Activated CD4-positive, alpha-beta T cell treated with anti-CD3 and anti-CD28 coated beads, Interleukin-2, amount 10 ng/mL, durations not matched to agents 7 days and 5 days (primary cell): ENCODE results near the gene CYP4F22. TPM values are rescaled to one million over a fixed set of nuclear protein-coding genes. Genes with fewer than 3 reads are reported as not detected.
"Not testable (repeated sequence)": the region's sequence is repeated elsewhere in the genome, so short reads cannot be mapped to it uniquely, and the experiment has no call there.

Source experiments
- CTCF ChIA-PET: fragments of 350-600 bp; sonication (Branson Sonifier 250); formaldehyde crosslinking; loops from one replicate; lab custom pipeline; 2021; ENCODE audit warnings: antibody characterized with exemption; lab: Charles Lee
- POLR2A ChIA-PET: fragments of 350-600 bp; sonication (Branson Sonifier 250); formaldehyde crosslinking; loops from one replicate; lab custom pipeline; 2021; ENCODE audit warnings: antibody characterized with exemption; lab: Charles Lee
- DNase-seq: peaks from one replicate; pipeline ENCODE4 v3.0.0-alpha.2; 2020
- H3K27ac Mint-ChIP-seq: one replicate; pipeline ENCODE4 v1.8.0; 2021; ENCODE audit warnings: mild to moderate bottlenecking, moderate library complexity, mixed read lengths
- H3K27me3 Mint-ChIP-seq: one replicate; pipeline ENCODE4 v1.8.0; 2021; ENCODE audit warnings: mixed read lengths
- H3K36me3 Mint-ChIP-seq: one replicate; pipeline ENCODE4 v1.8.0; 2021; ENCODE audit warnings: low read depth, mixed read lengths
- H3K4me1 Mint-ChIP-seq: one replicate; pipeline ENCODE4 v1.8.0; 2021; ENCODE audit warnings: mixed read lengths
- H3K4me3 Mint-ChIP-seq: one replicate; pipeline ENCODE4 v1.8.0; 2021; ENCODE audit warnings: mild to moderate bottlenecking, moderate library complexity, mixed read lengths
- H3K9me3 Mint-ChIP-seq: one replicate; pipeline ENCODE4 v1.8.0; 2021; ENCODE audit warnings: mixed read lengths
- total RNA-seq, 2 experiments: library from RNA; stranded (reverse); gene quantifications; one replicate each; pipeline ENCODE4 v1.2.3, GENCODE V29; 2021

CYP4F22 gene
- total RNA-seq, 2 experiments from 2014 or later: 0.67 to 0.87 TPM

DNA sequence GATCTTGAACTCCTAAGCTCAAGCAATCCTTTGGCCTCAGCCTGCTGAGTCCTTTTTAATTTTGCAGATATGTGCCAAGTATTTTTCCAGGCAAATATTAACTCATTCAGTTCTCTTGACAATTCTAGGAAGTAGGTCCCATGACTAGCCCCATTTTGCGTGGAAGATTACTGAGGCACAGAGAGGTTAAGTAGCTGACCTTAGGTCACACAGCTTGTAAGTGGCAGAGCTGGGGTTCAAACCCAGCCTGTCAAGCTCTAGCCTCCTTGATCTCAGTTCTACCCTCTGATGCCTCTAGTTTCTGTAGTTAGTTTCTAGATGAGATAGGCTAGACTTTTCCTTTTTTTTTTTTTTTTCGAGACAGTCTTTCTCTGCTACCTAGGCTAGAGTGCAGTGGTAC, 18.1 kb downstream of the CYP4F22 start:
- DNase-seq: no peak
- no peak overlapping the region for H3K4me3 Mint-ChIP-seq
- ChIA-PET CTCF (interaction anchor here (0.6 to 2.2 kb wide), 4 partner anchors 25 to 107 kb away, joined by 3 to 7 read pairs (median 4); partner anchors contain the start of gene AKAP8L), POLR2A (no interaction called here)
- peaks cover 4% of the 10 kb centered on the region for H3K4me1 Mint-ChIP-seq
- peaks cover 11% of the 10 kb centered on the region for H3K9me3 Mint-ChIP-seq
- H3K27me3 Mint-ChIP-seq: no peaks in the 10 kb centered on the region
- no peak overlapping the region for H3K27ac Mint-ChIP-seq
- H3K36me3 Mint-ChIP-seq: peaks cover 8% of the 10 kb centered on the region

DNA sequence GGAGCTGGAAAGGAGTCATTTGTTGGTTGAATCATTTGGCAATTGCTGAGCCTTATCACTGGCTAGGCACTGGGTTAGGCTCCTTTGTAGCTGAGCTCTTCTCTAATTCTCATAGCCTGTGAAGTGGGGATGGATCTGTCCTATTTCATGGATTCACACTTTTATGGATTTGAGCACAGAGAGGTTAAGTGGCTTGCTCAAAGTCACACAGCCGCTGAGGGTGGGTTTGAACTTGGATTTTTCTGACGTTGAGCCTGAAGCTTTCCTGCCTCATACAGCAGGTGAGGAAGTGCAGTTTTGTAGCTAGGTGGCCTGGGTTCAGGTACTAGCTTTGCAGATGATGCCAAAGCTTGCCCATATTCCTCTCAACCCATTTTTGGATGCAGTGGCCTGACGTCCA, 19.4 kb downstream of the CYP4F22 start:
- H3K27me3 Mint-ChIP-seq: no peaks in the 10 kb centered on the region
- peaks cover 2% of the 10 kb centered on the region for H3K4me1 Mint-ChIP-seq
- H3K4me3 Mint-ChIP-seq: no peak overlapping the region
- no peak overlapping the region for H3K27ac Mint-ChIP-seq
- ChIA-PET CTCF (interaction anchor here (0.6 kb wide), 1 partner anchor 50 kb away, joined by 6 read pairs; no protein-coding TSS in a partner anchor), POLR2A (interaction anchor here (0.6 kb wide), 1 partner anchor 64 kb away, joined by 5 read pairs; no protein-coding TSS in a partner anchor)
- H3K36me3 Mint-ChIP-seq: peaks cover 9% of the 10 kb centered on the region
- H3K9me3 Mint-ChIP-seq: peaks cover 11% of the 10 kb centered on the region
- DNase-seq: no peak

DNA sequence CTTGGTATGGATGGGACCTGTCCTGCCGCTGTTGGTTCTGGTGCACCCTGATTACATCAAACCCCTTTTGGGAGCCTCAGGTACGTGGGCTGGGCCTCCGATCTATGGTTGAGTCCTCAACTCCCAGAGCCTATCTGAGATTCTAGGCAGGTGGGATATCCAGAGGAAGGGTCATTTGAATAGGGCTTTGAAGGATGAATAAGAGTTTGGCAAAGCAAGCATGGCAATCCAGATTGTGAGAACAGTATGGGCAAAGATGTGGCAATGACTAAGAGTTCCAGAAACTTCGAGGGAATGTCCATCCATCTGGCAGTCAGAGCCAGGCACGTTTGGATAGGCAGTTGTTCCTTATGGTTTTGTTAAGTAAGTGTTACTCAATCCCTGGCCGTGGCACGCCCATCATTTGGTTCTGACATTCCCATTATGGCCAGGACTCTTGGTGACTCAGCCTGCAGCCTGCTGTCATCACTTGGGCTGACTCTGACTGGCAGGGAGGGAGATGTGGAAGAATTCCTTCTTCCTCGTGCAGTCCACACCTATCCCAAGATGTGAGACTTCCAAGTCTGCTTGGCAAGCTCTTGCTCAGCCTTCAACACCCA, 21.5 kb downstream of the CYP4F22 start:
- Mint-ChIP-seq H3K36me3 (peaks cover 9% of the 10 kb centered on the region), H3K27me3 (peaks cover 2% of the 10 kb centered on the region), H3K4me3 (no peak overlapping the region), H3K9me3 (peaks cover 11% of the 10 kb centered on the region), H3K4me1 (peaks cover 13% of the 10 kb centered on the region), H3K27ac (no peak overlapping the region)
- CTCF ChIA-PET: interaction anchor here (1.7 kb wide), 1 partner anchor 26 kb away, joined by 5 read pairs; no protein-coding TSS in a partner anchor
- POLR2A ChIA-PET: interaction anchor here (0.6 kb wide), 1 partner anchor 196 kb away, joined by 3 read pairs; no protein-coding TSS in a partner anchor
- DNase-seq: no peak

DNA sequence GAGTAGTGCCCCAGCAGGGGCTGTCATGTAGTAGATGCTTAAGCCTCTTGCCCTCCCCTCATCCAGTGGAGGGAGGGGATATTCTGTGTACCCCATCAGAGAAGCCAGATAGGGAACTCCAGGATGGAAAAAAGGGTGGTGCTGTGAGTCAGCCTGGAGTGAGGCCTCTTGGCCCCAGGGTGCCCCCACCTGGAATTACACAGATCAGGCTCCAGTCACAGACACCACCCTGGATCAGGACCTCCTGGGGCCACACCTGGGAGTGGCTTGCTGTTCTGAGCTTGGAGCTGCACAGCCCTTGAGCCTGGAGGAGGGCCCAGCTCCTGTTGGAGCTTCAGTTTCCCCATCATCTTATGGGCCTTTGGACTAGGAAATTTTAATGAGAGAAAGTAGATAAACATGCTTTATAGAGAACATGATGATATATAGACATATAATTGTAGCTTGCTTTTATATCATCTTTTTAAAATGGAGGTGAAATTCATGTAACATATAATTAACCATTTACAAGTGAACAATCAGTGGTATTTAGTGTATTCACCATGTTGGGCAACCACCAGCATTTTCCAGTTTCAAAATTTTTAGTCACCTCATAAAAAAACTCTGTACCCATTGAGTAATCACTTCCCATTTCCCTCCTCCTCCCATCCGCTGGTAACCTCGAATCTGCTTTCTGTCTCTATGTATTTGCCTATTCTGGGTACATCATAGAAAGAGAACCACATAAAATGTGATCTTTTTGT, 24.6 kb downstream of the CYP4F22 start:
- peaks cover 11% of the 10 kb centered on the region for H3K9me3 Mint-ChIP-seq
- H3K27ac Mint-ChIP-seq: peak overlapping the region; percentile 27
- ChIA-PET POLR2A (no interaction called here), CTCF (interaction anchor here (0.6 kb wide), 2 partner anchors 162 to 405 kb away, joined by 3 to 4 read pairs; no protein-coding TSS in a partner anchor)
- peak; percentile 26 for DNase-seq
- peaks cover 17% of the 10 kb centered on the region for H3K4me1 Mint-ChIP-seq
- H3K27me3 Mint-ChIP-seq: peaks cover 6% of the 10 kb centered on the region
- peaks cover 9% of the 10 kb centered on the region for H3K36me3 Mint-ChIP-seq
- no peak overlapping the region for H3K4me3 Mint-ChIP-seq

DNA sequence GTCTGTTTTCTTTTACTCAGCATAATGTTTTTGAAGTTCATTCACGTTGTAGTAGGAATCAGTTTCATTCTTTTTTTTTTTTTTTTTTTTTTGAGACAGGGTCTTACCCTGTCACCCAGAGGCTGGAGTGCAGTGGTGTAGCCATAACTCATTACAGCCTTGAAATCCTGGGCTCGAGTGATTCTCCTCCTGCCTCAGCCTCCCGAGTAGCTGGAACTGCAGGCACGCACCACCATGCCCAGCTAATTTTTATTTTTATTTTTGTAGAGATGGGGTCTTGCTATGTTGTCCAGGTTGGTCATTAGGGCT, 25.2 kb downstream of the CYP4F22 start:
- peaks cover 15% of the 10 kb centered on the region for H3K9me3 Mint-ChIP-seq
- DNase-seq, H3K4me3 Mint-ChIP-seq, CTCF ChIA-PET, H3K27me3 Mint-ChIP-seq, POLR2A ChIA-PET, H3K36me3 Mint-ChIP-seq: not testable (repeated sequence)
- peak overlapping the region; percentile 25 for H3K27ac Mint-ChIP-seq
- peaks cover 17% of the 10 kb centered on the region for H3K4me1 Mint-ChIP-seq

DNA sequence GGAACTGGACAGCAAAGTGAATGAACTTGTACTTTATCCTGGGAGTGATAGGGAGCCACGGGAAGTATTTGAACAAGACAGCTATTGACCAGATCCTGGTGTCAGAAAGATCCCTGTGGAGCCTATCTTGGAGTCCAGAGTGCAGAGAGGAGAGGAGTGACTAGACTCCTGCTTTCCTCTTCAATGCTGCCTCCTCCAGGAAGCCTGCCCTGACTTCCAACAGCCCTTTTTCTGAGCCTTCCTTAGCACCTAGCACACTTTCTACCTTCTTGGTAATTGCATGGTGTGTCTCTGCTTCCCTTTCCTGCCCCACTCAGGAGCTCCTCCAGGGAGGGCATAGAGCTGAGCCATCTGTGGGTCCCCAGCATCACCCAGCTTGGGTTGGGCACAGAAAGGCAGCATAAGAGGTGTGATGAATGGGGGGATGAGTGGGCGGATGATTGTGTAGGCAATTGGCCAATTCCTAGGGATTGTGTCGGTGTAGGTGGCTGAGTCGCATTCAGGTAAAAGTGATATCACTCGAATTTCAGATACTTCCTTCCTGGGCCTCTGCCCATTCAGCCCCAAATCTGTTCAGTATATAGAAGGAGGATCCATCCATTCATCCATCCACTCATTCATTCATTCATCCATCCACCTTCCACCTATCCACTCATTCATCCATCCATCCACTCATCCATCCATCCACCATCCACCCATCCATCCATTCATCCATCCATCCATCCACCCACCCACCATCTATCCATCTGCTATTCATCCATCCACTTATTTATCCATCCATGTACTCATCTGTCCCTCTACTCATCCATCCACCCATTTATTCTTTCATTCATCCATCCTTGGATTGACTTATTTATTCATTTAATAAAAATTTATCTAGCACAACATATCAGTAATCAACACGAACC, 26.9 kb downstream of the CYP4F22 start:
- peaks cover 8% of the 10 kb centered on the region for H3K9me3 Mint-ChIP-seq
- no peak overlapping the region for H3K27ac Mint-ChIP-seq
- ChIA-PET CTCF (interaction anchor here (1.2 kb wide), 1 partner anchor 20 kb away, joined by 4 read pairs; no protein-coding TSS in a partner anchor), POLR2A (no interaction called here)
- H3K4me3 Mint-ChIP-seq: no peak overlapping the region
- peaks cover 6% of the 10 kb centered on the region for H3K27me3 Mint-ChIP-seq
- no peak for DNase-seq
- peaks cover 19% of the 10 kb centered on the region for H3K4me1 Mint-ChIP-seq
- peaks cover 6% of the 10 kb centered on the region for H3K36me3 Mint-ChIP-seq

DNA sequence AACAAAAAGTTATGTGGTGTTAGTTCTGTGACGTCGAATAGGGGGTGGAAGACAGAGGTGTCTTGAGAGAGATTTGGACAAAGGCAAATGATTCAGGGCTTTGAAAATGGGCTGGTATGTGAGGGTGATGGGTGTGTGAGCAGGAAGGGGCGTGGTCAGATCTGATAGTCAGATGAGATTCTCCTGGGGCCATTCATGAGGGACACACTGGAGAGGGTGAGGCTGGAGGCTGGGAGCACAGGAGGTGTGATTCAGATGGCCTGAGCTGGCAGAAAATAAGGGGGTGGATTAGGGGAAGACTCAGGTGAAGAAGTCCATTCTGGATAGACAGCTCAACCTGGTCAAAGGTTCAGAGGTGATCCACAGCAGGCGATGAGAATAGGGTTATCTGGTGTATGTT, 28.0 kb downstream of the CYP4F22 start:
- Mint-ChIP-seq H3K27ac (no peak overlapping the region), H3K4me3 (no peak overlapping the region), H3K4me1 (peaks cover 19% of the 10 kb centered on the region), H3K36me3 (peaks cover 2% of the 10 kb centered on the region), H3K9me3 (peaks cover 4% of the 10 kb centered on the region), H3K27me3 (peaks cover 6% of the 10 kb centered on the region)
- ChIA-PET CTCF (interaction anchor here (1.4 kb wide), 1 partner anchor 15 kb away, joined by 3 read pairs; no protein-coding TSS in a partner anchor), POLR2A (no interaction called here)
- DNase-seq: no peak

DNA sequence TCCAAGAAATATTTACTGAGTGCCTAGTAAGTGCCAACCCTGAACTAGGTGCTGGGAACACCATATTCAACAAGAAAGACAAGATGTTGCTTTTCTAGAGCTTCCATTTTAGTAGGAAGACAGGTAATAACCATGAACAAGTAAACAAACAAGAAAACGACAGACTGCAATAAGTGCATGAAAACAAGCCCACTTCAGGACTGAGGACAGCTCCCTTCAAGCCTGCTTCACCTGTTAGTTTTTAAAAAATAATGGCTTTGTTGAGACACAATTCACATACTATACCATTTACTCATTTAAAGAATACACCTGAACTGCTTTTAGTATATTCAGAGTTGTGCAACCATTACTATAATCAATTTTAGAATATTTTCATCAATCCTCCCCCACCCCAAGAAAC, 30.4 kb downstream of the CYP4F22 start:
- H3K4me3 Mint-ChIP-seq: no peak overlapping the region
- peaks cover 6% of the 10 kb centered on the region for H3K27me3 Mint-ChIP-seq
- no peak overlapping the region for H3K27ac Mint-ChIP-seq
- ChIA-PET POLR2A (no interaction called here), CTCF (interaction anchor here (0.6 to 1.1 kb wide), 2 partner anchors 9 to 17 kb away, joined by 4 read pairs; no protein-coding TSS in a partner anchor)
- peak; percentile 30 for DNase-seq
- peaks cover 4% of the 10 kb centered on the region for H3K9me3 Mint-ChIP-seq
- H3K36me3 Mint-ChIP-seq: no peaks in the 10 kb centered on the region
- peaks cover 7% of the 10 kb centered on the region for H3K4me1 Mint-ChIP-seq

DNA sequence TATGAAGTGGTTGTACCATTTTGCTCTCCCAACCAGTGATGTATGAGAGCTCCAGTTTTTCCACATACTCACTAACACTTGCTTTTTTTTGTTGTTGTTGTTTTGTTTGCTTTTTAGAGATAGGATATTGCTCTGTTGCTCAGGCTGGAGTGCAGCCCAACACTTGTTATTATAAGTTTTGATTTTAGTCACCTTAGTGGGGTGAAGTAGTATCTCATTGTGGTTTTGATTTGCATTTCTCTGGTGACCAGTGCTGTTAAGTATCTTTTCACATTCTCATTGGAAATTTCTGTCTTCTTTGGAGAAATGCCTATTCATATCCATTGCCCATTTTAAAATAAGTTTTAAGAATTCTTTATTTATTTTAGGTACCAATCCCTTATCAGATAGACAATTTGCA, 31.3 kb downstream of the CYP4F22 start:
- no peak for DNase-seq
- Mint-ChIP-seq H3K9me3 (peaks cover 4% of the 10 kb centered on the region), H3K4me3 (no peak overlapping the region), H3K27me3 (peaks cover 5% of the 10 kb centered on the region), H3K4me1 (peaks cover 6% of the 10 kb centered on the region), H3K36me3 (no peaks in the 10 kb centered on the region), H3K27ac (no peak overlapping the region)
- POLR2A ChIA-PET: no interaction called here
- CTCF ChIA-PET: no interaction called here

DNA sequence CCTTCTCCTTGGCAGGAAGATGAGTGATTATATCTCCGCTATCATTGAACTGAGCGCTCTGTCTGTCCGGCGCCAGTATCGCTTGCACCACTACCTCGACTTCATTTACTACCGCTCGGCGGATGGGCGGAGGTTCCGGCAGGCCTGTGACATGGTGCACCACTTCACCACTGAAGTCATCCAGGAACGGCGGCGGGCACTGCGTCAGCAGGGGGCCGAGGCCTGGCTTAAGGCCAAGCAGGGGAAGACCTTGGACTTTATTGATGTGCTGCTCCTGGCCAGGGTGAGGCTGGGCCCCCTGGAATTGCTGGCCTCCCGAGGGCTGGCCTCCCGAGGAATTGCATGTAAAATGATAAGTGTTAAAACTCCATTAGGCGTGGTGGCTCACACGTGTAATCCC, 32.1 kb downstream of the CYP4F22 start:
- ChIA-PET CTCF (no interaction called here), POLR2A (no interaction called here)
- Mint-ChIP-seq H3K27me3 (peaks cover 2% of the 10 kb centered on the region), H3K27ac (no peak overlapping the region), H3K9me3 (peaks cover 4% of the 10 kb centered on the region), H3K36me3 (no peaks in the 10 kb centered on the region), H3K4me3 (no peak overlapping the region), H3K4me1 (peaks cover 6% of the 10 kb centered on the region)
- DNase-seq: no peak

DNA sequence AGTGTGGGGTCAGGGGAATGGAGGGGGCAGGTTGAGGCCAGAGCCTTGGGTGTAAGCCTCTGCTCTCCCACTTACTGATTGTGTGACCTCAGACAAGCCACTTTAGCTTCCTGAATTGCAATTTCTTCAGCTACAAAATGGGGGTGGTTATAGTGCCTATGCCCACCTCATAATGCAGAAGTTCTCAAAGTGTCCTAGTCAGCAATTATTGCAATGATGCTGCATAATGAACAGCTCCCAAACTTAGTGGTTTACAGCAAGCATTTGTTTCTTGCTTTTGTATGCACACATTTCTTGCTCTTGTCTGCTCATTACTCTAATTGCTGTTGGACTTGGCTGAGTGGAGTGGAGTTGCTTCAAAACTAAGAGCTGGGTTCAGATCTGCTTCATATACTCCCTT, 36.0 kb downstream of the CYP4F22 start:
- H3K4me1 Mint-ChIP-seq: peaks cover 2% of the 10 kb centered on the region
- no peaks in the 10 kb centered on the region for H3K36me3 Mint-ChIP-seq
- H3K9me3 Mint-ChIP-seq: no peaks in the 10 kb centered on the region
- CTCF ChIA-PET: interaction anchor here (0.5 to 2.6 kb wide), 5 partner anchors 13 to 1960 kb away, joined by 3 to 9 read pairs (median 4); partner anchors contain the start of gene AKAP8L
- POLR2A ChIA-PET: no interaction called here
- no peak overlapping the region for H3K4me3 Mint-ChIP-seq
- no peaks in the 10 kb centered on the region for H3K27me3 Mint-ChIP-seq
- H3K27ac Mint-ChIP-seq: no peak overlapping the region
- no peak for DNase-seq

DNA sequence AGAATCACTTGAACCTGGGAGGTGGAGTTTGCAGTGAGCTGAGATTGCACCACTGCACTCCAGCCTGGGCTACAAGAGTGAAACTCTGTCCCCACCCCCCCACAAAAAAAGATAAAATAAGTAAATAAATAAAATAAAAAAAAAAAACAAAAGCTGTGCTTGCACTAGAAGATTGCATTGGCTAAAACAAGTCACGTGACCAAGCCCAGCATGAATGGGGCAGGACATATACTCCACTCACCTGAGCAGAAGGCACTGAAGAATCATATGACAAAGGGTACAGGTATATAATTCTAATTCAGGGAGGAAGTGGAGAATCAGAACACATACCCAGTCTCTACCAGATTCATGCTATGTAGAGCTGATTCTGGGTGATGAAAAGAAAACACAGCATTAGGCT, 36.6 kb downstream of the CYP4F22 start:
- H3K36me3 Mint-ChIP-seq: no peaks in the 10 kb centered on the region
- H3K9me3 Mint-ChIP-seq: no peaks in the 10 kb centered on the region
- no peaks in the 10 kb centered on the region for H3K27me3 Mint-ChIP-seq
- no peak for DNase-seq
- ChIA-PET CTCF (interaction anchor here (1.4 to 2.6 kb wide), 2 partner anchors 14 to 126 kb away, joined by 4 to 9 read pairs; partner anchors contain the start of gene AKAP8L), POLR2A (no interaction called here)
- H3K4me3 Mint-ChIP-seq: no peak overlapping the region
- peaks cover under 1% of the 10 kb centered on the region for H3K4me1 Mint-ChIP-seq
- H3K27ac Mint-ChIP-seq: no peak overlapping the region
